NCI-H2081 (cell line): ENCODE data around the gene CPLANE2.
"Not testable (repeated sequence)": the region's sequence is repeated elsewhere in the genome, so short reads cannot be mapped to it uniquely, and the experiment has no call there.

Experiments
- DNase-seq, 2 experiments: peaks; one replicate each; lab custom pipeline; 2025; lab: John Stamatoyannopoulos, UW

CPLANE2 gene

DNA sequence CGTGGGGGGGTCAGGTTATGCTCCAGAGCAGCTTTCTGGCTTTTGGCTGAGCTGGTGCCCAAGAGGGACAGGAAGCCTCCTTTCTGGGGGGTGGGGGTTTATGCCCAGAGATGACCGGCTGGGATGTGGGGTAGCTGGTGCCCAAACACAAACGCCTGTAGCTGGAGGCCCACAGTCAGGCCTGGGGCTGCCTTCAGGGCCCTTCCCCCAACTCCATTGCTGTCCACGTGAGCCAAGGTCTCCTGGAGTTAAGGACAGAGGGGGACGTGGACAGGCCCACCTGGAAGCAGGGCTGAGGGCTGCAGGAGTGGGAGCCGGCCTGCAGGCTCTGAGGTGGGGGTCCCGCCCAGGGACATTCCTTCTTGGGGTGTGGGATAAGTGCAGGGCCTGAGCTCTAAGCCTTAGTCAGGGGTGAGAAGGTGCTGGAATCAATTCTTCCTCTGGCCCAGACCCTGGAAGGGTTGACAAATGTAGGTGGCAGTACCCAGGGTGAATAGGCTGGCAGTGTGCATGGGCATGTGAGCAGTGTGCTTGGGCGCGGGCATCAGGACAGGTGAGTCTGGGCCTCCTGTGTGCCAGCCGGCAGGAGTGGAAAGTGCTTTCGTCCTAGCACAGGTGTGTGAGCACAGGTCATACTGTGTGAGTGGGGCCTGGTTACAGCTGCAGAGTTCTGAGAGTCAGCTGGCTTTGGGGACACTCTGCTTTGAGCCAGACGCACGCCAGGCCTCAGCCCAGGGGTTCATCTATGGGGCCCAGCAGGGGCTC is 6.8 kb downstream of the CPLANE2 start:
- DNase-seq, result no peak

DNA sequence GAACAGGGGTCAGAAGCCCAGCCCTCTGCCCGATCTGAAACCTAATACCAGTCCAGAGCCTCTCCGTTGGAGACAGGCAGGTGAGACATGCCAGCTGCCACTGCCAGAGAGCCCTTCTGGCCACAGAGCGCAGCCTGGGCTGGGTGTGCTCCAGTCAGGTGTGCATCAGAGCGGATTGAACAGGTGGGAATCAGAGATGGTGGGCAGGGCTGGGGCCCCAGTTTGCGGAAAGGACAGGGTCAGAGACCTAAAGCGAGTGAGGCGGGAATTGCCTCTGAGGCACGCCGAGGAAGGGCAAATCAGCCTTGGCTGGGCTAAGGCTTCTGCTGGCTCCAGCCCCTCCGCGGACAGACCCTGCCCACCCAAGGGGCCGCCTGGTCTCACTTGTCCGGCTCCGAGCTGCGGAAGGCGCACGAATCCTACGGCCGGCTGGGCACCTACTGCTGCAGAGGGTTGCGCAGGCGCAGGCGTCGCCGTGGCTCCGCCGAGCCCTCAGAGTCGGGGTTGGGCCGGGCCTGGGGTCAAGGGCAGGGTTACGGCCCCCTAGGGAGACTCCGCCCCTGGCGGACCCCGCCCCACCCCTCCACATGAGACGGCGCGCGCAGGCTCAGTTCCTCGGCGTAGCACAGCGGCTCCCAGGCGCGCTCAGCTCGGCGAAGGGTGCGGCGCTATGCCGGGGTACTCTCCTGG is 10.3 kb downstream of the CPLANE2 start:
- DNase-seq, result no peak

DNA sequence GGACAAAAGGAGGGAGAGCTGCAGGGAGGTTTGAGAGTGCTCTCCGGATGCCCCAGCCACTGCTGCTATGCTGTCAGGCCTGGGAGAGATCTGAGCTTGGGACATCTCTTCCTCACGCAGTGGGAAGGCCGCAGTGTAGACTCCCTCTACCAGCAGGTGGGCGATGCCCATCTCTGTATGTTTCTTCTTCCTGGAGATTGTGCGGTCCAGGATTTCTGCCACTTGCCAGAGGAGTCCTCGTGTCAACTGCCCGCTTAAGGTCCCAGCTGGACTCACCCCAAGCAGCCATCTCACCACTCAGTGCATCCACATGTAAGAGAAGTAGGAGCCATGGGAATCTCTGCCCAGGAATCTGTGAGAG is 10.9 kb downstream of the CPLANE2 start:
- DNase-seq, result no peak

DNA sequence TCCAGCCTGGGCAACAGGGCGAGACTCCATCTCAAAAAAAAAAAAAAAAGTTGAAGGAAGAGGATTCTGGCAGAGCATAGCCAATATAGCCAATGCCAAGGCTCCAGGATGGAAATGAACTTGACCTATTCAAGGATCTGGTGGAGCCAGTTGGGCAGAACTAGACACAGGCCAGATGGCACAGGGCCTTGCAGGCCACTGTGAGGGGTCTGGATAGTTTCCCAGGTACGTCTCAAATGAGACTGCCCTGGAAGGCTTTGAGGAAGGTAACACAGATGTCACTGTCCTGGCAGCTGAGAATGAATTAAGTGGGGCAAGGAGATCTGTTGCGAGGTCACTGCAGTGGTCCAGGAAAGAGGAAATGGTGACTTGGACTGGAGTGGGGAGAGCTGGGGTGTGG is 12.5 kb downstream of the CPLANE2 start:
- DNase-seq, result no peak

DNA sequence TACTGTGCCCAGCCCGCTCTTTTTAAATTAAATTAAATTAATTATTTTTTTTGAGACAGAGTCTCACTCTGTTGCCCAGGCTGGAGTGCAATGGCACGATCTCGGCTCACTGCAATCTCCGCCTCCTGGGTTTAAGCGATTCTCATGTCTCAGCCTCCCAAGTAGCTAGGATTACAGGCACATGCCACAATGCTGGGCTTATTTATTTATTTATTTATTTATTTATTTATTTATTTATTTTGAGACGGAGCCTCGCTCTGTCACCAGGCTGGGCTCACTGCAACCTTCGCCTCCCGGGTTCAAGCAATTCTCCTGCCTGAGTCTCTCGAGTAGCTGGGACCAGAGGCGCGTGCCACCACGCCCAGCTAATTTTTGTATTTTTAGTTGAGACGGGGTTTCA is 14.3 kb downstream of the CPLANE2 start:
- not testable (repeated sequence) for DNase-seq

DNA sequence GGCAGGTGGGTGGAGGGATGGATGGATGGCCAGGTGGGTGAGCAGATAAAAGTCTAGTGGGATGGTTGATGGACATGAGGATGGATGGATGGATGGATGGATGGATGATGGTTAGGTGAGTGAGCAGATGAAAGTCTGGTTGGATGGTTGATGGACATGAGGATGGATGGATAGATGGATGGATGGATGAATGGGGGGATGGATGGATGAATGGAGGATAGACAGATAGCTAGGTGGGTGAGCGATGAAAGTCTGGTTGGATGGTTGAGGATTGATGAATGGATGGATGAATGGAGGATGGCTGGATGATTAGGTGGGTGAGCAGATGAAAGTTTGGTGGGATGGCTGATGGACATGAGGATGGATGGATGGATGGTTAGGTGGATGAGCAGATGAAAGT is 15.5 kb downstream of the CPLANE2 start:
- DNase-seq, result no peak

DNA sequence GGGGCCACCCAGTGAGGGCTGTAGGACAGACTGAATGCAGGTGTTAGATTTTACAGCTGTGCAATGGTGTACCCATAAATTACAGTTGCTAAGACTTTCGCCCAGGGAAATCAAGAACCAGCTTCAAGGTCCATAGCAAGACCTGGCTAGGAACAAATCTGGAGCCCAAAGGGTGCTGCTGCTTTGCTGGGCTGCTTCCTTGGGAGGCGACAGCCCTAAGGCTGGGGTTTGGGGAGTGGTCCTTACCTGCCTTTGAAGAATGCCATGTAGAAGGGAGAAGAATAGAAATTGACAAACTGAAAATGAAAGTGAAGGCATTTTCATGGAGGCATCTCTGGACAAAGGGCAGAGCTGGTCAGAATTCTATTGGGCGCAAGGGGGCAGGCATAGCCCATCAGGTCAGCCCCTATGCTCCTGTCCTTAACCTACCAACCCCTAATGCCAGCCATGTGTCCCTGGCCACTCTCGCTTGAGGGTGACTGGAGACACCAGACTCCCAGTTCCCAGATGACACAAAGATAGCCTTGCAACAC is 16.9 kb downstream of the CPLANE2 start:
- no peak for DNase-seq

DNA sequence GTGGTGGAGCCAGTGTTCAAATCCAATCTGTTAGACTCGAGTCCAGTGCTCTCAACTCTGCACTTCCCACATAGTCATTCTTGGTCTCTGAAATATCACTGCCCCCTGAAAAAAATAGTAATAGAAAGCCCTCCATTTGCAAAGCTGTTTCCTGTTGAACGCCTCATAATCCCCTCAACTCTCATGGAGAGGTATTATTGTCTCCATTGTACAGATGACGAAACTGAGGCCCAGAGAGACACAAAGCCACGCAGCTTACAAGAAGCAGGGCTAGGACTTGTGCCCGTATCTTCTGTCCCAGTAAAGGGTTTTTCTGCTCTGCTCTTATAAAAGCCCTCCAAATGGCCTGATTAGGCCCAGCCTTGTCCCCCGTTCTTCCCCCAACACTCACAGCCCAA is 18.3 kb downstream of the CPLANE2 start:
- DNase-seq, result no peak

DNA sequence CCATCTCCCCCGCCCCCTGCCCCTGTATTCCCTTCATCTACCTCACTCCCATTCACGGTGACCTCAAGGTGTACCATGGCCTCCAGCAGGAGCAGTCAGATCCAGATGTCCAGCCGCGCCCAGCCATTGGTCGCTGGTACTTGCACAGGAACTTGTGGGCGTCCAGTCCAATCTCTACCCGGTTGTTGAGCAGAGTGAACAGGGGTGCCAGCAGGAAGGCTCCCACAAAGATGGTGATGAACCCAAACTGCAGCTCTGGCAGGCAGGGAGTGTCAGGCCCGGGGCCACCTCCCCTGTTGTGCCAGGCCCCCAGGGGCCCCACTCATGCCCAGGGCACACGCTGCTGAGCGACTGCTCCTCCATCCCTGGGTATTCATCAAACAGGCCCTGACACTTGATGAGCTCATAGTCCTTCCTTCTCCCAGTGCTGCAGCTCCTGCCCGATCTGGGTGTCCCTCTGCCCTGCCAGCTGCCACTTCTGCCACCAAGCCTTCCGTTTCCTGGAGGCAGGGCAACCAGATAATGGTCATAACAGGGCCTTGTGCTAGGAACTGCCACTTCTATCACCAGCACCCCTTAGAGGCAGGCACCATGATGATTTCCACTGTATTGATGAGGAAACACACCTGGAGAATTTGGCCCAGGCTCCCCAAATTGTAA is 18.8 kb downstream of the CPLANE2 start:
- DNase-seq, result no peak

DNA sequence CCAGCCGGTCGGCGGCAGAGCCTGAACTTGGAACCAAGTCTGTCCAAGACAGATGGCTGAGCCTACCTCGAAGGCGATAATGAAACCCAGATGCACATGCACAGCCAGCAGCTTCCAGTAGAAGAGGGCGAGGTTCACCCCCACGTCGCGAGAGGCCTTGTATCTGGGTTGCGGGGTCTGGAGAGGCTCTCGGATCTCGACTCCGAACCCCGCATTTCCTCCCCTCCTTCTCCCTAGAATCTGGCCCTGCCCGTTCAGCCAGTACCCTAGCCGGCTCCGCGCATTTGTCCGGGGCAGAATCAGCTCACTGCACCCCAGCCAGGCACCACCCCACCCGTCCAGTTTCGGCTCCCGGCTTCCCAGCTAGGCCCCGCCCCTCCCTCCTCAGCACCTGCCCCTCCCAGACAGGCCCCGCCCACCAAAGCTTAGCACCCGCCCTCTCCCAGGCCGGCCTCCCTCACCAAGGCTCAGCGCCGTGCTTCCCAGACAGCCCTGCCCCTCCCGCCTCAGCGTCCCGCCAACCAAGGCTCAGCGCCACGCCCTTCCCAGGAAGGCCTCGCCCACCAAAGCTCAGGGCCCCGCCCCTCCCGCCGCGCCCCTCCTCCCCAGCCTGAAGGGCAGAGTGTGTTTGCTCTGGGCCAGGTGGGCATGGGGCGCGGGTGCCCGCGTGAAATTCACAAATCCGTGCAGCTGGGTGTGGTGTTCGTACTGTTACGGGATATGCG is 19.8 kb downstream of the CPLANE2 start:
- peak; percentile 92 to 98 for DNase-seq

DNA sequence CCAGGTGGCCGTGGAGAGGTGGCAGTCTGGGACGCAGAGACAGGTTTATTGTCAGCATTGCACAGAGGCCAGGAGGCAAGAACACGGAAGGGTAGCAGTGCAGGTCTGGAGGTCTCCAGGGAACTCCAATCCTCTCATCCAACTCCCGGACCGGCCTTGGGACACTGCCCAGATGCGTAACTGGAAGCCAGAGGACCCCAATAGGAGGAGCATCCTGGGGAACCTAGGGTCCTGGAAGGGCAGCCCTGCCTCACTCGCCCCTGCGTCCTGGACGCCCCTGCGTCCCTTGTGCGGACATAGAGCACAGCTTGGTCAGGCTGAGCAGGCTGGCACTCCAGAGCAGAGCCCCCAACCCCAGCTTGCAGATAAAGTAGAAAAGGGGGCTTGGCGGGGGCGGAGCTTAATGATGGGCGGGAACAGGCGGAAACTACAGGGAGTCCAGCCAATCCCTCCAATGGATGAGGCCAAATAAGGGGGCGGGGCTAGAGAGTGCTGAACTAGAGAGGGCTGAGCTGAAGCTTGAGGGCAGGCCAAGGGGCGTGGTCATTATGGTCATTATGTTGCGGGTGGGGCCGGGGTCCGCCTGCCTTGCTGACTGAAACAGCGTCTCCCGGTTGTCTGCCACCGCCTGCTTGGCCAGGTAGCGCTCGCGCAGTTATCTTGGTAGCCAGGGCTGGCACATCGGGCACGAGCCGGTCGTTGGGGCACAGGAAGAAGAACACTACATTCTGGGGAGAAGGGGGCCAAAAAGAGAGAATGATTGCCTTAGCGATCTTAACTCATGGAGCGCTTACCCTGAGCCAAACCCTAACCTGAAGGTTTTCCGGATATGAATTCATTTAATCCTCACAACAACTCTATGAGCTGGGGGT is 20.9 kb downstream of the CPLANE2 start:
- DNase-seq, result peak; percentile 63 to 68

DNA sequence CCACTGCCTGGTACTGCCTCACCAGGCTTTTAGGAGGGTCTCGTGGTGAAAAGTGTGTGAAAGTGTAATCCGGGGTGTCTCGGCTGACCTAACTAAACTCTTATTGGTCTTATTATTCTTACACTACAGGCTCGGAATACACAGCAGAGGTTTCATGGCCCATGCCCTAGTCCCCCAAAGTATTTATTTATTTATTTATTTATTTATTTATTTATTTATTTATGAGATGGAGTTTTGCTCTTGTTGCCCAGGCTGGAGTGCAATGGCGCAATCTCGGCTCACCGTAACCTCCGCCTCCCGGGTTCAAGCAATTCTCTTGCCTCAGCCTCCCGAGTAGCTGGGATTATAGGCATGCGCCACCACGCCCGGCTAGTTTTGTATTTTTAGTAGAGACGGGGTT is 21.7 kb downstream of the CPLANE2 start:
- DNase-seq, result not testable (repeated sequence)

DNA sequence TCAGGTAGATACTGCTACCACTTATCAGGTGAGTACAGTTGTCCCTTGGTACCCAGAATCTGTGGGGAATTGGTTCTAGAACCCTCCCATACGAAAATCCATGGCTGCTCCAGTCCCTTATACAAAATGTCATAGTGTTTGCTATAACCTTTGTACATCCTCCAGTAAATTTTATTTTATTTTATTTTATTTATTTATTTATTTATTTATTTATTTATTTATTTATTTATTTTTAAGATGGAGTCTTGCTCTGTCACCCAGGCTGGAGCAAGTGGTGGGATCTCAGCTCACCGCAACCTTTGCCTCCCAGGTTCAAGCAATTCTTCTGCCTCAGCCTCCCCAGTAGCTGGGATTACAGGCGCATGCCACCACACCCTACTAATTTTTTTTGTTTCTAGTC is 23.4 kb downstream of the CPLANE2 start:
- DNase-seq, result not testable (repeated sequence)

DNA sequence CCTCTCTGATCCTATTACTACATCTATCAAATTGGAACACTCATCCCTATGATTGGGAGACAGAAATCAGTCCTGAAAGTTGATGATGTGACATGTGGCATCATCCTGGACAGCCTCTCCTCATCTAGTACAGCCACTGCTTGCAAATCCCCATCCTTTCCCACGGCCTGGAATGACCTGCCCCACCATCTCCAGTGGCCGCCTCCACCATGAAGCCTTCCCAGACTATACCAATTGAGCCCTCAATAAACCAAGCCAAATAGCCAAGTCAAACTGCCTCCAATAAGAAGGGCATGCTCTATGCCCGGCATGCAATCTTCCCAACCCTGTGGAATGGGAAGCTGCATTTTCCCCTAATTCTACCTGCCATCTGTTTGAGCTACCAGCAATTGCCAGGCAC is 24.0 kb downstream of the CPLANE2 start:
- no peak for DNase-seq

DNA sequence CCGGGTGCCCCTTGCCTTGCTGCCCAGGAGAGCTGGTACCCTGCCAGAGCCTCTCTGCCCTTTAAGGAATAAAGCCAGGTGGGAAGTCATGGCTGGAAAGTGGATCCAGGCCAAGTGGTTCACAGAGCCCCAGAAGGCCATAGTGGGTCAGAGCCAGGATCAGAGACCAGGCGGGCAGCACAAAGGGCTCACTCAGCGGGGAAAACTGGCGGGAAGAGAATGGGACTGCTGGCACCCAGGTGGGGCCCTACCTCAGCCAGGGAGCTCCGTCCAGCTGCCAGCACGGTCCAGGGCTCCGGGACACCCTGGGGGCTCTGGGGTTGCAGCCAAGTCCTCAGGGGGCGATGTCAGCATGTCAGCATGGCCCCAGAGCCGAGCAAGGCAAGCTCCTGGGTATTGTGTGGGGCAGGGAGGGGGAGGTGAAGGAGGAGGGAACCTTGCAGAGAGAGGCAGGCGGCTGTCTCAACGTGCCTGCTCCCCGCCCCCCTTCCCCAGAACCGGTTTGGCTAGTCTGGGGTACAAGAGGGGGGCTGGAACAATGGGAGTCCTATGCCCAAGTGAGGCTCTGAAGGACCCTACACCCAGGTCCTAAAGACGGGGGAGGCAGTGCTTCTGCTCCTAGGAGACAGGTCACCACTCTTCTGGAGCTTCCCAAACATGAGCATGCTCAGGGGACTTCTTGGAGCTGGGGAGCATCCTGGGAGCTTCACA is 24.6 kb downstream of the CPLANE2 start, which contains the start of gene ARHGEF19:
Gene ARHGEF19 (minus strand): TSS at position 402 of the 711 bp plus-strand sequence. CDS start 3,598 bp downstream, outside the sequence.
- peak; percentile 75 to 84 for DNase-seq

DNA sequence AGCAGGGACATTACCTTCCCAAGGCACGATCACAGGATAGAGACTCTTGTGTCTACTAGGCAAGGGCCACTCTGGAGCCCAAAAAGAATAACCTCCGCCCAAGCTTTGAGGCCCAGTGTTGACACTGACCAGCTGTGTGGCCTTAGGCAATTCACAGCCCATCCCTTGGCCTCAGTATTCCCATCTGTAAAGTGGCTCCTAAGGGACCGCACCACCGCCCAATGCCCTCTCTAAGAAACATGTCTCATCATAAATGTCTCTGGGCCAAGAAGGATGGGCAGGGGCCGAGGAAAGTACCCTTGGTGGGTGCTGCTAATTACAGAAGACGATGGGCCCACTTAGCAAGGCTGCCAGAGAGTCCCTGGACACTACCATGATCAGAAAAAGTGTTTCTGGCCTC is 25.2 kb downstream of the CPLANE2 start:
- DNase-seq, result no peak

DNA sequence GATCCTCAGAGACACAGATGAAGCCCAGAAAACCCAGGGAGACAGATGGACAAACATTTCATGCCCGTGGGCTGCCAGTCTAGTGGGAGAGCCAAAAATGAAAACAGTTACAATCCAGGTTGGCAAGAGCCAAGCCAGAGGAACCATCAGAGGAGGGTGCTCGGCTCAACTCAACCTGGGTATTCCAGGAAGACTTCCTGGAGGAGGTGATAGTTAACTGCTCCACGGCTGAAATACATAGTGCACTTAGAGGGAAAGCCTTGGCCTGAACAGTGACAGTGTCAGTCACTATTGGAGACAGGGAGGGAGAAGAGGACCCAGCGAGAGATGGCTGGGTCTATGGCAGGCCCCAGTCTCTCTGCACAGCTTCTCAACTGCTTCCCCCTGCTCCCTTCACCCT is 26.4 kb downstream of the CPLANE2 start:
- DNase-seq, result no peak

DNA sequence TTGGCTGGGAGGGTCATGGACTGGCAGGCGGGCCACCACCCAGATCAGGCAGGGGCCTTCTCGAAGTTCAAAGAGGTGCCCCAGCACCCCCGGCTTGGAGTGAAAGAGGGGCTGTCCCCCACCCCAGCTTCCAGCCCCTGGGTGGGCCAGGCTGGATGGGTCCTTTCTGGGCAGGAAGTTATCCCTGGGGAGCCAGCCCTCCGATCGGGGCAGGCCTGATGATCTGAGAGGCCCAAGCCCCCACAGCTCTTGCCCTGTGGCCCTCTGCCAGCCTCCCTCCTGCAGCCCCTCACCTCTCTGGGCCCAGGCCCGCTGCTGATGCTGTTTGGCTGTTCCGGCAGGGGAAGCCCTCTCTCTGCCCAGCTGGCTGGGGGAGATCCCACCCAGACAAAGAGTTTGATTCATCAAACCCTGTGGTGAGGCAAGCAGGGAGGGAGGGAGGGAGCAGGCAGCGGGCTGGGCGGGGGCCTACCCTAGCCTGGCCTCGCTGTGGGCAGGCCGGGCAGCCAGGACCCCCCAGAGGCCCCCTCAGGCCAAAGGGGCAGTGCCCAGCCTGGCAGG is 27.1 kb downstream of the CPLANE2 start:
- DNase-seq, result no peak

DNA sequence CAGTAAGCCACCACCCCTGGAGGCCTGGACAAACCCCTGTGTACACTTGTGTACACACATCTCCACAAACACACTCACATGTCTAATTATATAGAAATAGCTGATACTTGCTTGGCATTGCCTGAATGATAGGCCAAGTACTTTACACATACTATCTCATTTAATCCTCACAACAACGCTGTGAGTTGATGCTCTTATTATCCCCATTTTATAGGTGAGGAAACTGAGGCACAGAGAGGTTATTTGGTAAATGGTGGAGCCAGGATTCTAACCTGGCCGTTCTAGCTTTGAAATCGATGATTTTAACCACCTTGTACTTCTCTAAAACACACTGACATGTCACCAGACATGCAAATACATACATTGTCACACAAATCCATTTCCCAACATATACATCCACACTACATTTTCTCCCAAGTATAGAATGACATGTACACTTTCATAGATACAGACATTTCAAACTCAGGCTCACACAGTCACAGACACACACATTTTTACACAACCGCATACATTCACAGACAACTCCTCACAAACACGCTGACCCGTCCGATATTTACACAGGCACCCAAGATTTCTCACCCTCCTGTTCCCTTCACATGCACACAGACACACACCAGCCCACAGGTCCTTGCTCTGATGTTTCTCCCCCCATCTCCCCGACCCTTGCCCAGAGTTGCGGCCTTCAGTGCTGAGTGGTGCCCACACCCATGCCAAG is 27.7 kb downstream of the CPLANE2 start:
- no peak for DNase-seq
